ENCODE data around the gene ENO3. TPM values are rescaled to one million over a fixed set of nuclear protein-coding genes. Genes with fewer than 3 reads are reported as not detected.

Gene ENO3
- total RNA-seq, 5 donors from 2014 or later (not counting 1 experiment from before 2014, with no cell fraction given) = 31.0 to 38.4 (median 36.3) TPM

DNA sequence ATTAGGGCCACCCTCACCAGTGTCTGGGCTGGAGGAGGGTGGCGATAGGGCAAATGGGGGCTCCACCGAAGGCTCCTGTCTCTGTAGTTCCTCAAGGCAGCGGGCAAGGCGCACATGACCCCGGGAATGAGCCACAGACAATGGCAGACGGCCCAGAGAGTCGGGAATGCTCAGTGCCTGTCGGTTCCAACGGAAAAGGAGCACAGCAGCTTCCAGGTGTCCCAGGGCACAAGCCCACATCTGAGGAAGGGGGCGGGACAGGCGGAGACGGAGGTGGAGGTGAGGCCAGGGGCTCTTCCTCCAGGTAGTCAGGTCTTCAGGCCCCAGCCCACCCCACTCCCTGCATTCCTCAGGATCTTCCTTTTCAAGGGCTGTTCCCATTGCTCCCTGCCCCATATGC is 21.8 kb downstream of the ENO3 start:
- H3K27me3 Mint-ChIP-seq = no peaks in the 10 kb centered on the region
- ATAC-seq (replicated peaks in 1 of 4) (no peak), DNase-seq (no peak)
- H3K9me3 ChIP-seq = no peaks in the 10 kb centered on the region
- H3K36me3 ChIP-seq (ENCODE audit: control insufficient read depth in 2 of 2, extremely low read depth in 1 of 2, insufficient read depth in 1 of 2, low read length in 1 of 2) = peaks cover 4 to 51% of the 10 kb centered on the region in 2 donors
- no peaks in the 10 kb centered on the region for H3K9me3 Mint-ChIP-seq
- ChIA-PET CTCF (interaction anchor here in 1 of 2 donors (0.5 kb wide), 1 partner anchor 108 kb away, joined by 7 read pairs; no protein-coding TSS in a partner anchor), POLR2A (interaction anchor here in 1 of 2 donors (0.6 kb wide), 1 partner anchor 77 kb away, joined by 3 read pairs; no protein-coding TSS in a partner anchor)
- no peak overlapping the region for H3K27ac ChIP-seq (ENCODE audit: low read length)
- no peak overlapping the region for H3K4me3 Mint-ChIP-seq
- no peak overlapping the region for H3K4me3 ChIP-seq (ENCODE audit: control insufficient read depth in 1 of 2, extremely low read depth in 1 of 2, low read length in 1 of 2)
- WGBS (ENCODE audit: insufficient coverage) = 100% methylated on average over 4 of the region's 12 CpGs
- H3K27ac Mint-ChIP-seq = no peak overlapping the region
- peaks cover 7 to 22% (median 14%) of the 10 kb centered on the region in 3 donors for H3K4me1 Mint-ChIP-seq
- no peaks in the 10 kb centered on the region for H3K27me3 ChIP-seq (replicated peaks in 1 of 2; ENCODE audit: control insufficient read depth in 2 of 2, extremely low read depth in 1 of 2, insufficient read depth in 2 of 2, low read length in 1 of 2)
- peaks cover 2 to 25% of the 10 kb centered on the region in 2 experiments for H3K4me1 ChIP-seq (ENCODE audit: control insufficient read depth in 1 of 2, extremely low read depth in 1 of 2, insufficient read depth in 2 of 2, low read length in 2 of 2)
- peaks cover 35% of the 10 kb centered on the region for H3K36me3 Mint-ChIP-seq

DNA sequence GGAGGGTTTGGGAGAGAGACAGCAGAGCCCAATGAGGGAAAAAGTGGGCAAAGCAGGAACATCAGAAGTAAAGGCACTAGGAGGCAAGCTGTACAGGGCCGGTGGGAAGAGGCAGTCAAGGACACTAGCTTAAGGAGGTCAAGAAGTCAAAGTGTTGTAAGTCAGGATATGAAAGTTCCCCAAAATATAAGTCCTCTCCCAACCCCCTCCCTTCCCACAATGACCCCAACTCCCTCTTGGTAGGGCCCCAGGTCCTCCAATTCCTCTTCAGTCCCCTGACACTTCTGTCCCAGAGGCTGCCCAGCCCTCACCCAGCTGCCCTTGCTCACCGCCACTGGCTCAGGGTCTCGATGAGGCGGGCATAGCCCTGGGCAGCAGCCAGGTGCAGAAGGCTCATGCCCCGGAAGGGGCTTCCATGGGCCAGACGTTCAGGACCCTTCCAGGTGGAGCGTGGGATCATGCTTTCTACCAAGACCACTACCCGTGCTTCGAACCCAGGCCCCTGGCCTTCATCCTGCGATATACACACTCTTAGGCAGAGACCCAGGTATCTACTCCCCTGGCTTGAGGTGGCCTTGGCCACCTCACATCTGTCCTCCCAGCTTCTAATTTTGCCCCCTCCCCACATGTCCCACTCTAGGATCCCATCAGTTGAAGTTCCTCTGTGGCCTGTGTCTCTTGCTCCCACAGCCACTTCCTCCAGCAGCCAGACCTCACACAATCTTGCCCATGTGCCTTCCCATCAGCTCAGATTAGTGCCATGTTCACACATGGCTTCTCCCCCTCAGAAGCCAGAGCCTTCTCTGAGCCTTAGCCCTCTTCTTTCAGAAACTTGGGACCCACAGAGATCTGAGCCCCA is 22.6 kb downstream of the ENO3 start:
- no peak overlapping the region for H3K4me3 Mint-ChIP-seq
- H3K27ac Mint-ChIP-seq = peak overlapping the region in 1 of 2 donors; percentile 35
- no peak overlapping the region for H3K27ac ChIP-seq (ENCODE audit: low read length)
- ChIA-PET CTCF (interaction anchor here in 1 of 2 donors (0.6 kb wide), 1 partner anchor 70 kb away, joined by 9 read pairs; no protein-coding TSS in a partner anchor), POLR2A (interaction anchor here in 1 of 2 donors (0.6 kb wide), 1 partner anchor 76 kb away, joined by 3 read pairs; no protein-coding TSS in a partner anchor)
- no peaks in the 10 kb centered on the region for H3K27me3 ChIP-seq (replicated peaks in 1 of 2; ENCODE audit: control insufficient read depth in 2 of 2, extremely low read depth in 1 of 2, insufficient read depth in 2 of 2, low read length in 1 of 2)
- H3K9me3 Mint-ChIP-seq = no peaks in the 10 kb centered on the region
- peaks cover 7 to 22% (median 14%) of the 10 kb centered on the region in 3 donors for H3K4me1 Mint-ChIP-seq
- H3K27me3 Mint-ChIP-seq = no peaks in the 10 kb centered on the region
- WGBS (ENCODE audit: insufficient coverage) = 95% methylated on average over 8 of the region's 10 CpGs
- H3K36me3 Mint-ChIP-seq = peaks cover 38% of the 10 kb centered on the region
- DNase-seq = no peak
- H3K36me3 ChIP-seq (ENCODE audit: control insufficient read depth in 2 of 2, extremely low read depth in 1 of 2, insufficient read depth in 1 of 2, low read length in 1 of 2) = peaks cover 8 to 59% of the 10 kb centered on the region in 2 donors
- H3K4me3 ChIP-seq (ENCODE audit: control insufficient read depth in 1 of 2, extremely low read depth in 1 of 2, low read length in 1 of 2) = no peak overlapping the region
- H3K4me1 ChIP-seq (ENCODE audit: control insufficient read depth in 1 of 2, extremely low read depth in 1 of 2, insufficient read depth in 2 of 2, low read length in 2 of 2) = peaks cover 1 to 18% of the 10 kb centered on the region in 2 experiments
- no peak for ATAC-seq (replicated peaks in 1 of 4)
- no peaks in the 10 kb centered on the region for H3K9me3 ChIP-seq

DNA sequence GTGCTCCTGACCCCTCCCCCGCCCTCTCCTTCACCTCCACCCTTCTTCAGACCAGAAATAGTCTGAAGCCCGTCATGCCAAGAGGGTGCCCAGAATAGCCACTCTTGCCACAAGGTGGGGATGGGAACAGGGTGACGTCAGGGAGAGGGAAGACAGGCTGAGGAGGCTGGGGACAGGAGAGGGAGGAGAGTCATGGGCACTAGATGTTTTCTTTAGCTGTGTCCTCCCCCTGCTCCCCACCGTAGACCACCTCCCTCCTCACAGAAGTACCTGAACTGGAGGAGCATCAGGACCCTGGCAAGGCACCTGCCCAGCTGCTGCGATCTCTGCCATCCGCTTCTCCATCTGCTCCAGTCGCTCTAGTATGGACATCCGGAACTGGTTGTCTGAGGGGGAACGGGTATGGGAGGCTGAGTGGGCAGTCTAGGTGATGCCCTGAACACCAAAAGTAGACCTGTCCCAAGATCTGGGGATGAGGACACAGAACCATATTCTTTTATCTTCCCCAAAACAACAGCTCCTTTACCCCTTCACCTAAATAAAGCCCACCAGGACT is 23.3 kb downstream of the ENO3 start:
- Histone ChIP-seq H3K27me3 (replicated peaks in 1 of 2; ENCODE audit: control insufficient read depth in 2 of 2, extremely low read depth in 1 of 2, insufficient read depth in 2 of 2, low read length in 1 of 2) (no peaks in the 10 kb centered on the region), H3K4me1 (ENCODE audit: control insufficient read depth in 1 of 2, extremely low read depth in 1 of 2, insufficient read depth in 2 of 2, low read length in 2 of 2) (peaks cover 0 to 11% of the 10 kb centered on the region in 2 experiments), H3K4me3 (ENCODE audit: control insufficient read depth in 1 of 2, extremely low read depth in 1 of 2, low read length in 1 of 2) (no peak overlapping the region), H3K36me3 (ENCODE audit: control insufficient read depth in 2 of 2, extremely low read depth in 1 of 2, insufficient read depth in 1 of 2, low read length in 1 of 2) (peaks cover 14 to 65% of the 10 kb centered on the region in 2 donors), H3K9me3 (no peaks in the 10 kb centered on the region), H3K27ac (ENCODE audit: low read length) (no peak overlapping the region)
- H3K4me1 Mint-ChIP-seq = peaks cover 7 to 17% (median 15%) of the 10 kb centered on the region in 3 donors
- H3K27ac Mint-ChIP-seq = peak overlapping the region in 1 of 2 donors; percentile 61
- ChIA-PET POLR2A (no interaction called here), CTCF (interaction anchor here in 1 of 2 donors (0.6 to 0.7 kb wide), 2 partner anchors 16 to 124 kb away, joined by 3 to 4 read pairs; no protein-coding TSS in a partner anchor)
- WGBS (ENCODE audit: insufficient coverage) = 100% methylated on average over 2 of the region's 9 CpGs
- ATAC-seq (replicated peaks in 1 of 4) (no peak), DNase-seq (no peak)
- no peak overlapping the region for H3K4me3 Mint-ChIP-seq
- H3K36me3 Mint-ChIP-seq = peaks cover 38% of the 10 kb centered on the region
- no peaks in the 10 kb centered on the region for H3K9me3 Mint-ChIP-seq
- no peaks in the 10 kb centered on the region for H3K27me3 Mint-ChIP-seq

DNA sequence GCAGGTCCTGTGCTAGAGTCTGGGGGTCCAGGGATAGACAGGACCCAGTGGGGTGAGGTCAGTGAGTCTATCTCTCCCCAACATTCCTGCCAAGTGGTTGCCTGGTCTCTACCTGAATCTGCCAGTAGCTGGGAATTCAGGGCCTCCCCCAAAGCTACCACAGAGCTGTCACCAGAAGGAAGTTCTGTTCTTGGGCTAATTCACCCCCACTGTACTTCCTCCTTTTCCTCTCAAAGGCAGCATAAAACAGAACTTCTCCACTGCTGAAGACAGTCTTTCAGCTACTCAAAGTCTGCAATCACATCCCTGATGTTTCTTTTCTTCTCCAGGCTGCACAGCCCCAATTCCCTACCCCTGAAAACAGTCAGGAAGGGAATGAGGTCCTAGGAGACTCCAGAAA is 27.8 kb downstream of the ENO3 start:
- Histone ChIP-seq H3K9me3 (no peaks in the 10 kb centered on the region), H3K27ac (ENCODE audit: low read length) (no peak overlapping the region), H3K27me3 (replicated peaks in 1 of 2; ENCODE audit: control insufficient read depth in 2 of 2, extremely low read depth in 1 of 2, insufficient read depth in 2 of 2, low read length in 1 of 2) (no peaks in the 10 kb centered on the region), H3K4me1 (ENCODE audit: control insufficient read depth in 1 of 2, extremely low read depth in 1 of 2, insufficient read depth in 2 of 2, low read length in 2 of 2) (peaks cover 8 to 12% of the 10 kb centered on the region in 2 experiments), H3K4me3 (ENCODE audit: control insufficient read depth in 1 of 2, extremely low read depth in 1 of 2, low read length in 1 of 2) (no peak overlapping the region), H3K36me3 (ENCODE audit: control insufficient read depth in 2 of 2, extremely low read depth in 1 of 2, insufficient read depth in 1 of 2, low read length in 1 of 2) (peaks cover 10 to 67% of the 10 kb centered on the region in 2 donors)
- ChIA-PET CTCF (interaction anchor here in 1 of 2 donors (0.6 kb wide), 1 partner anchor 839 kb away, joined by 3 read pairs; no protein-coding TSS in a partner anchor), POLR2A (interaction anchor here (0.5 to 0.6 kb wide), 2 partner anchors 83 kb away, joined by 5 read pairs; no protein-coding TSS in a partner anchor)
- Mint-ChIP-seq H3K9me3 (no peaks in the 10 kb centered on the region), H3K27ac (no peak overlapping the region), H3K4me1 (peaks cover 10 to 29% (median 23%) of the 10 kb centered on the region in 3 donors), H3K4me3 (no peak overlapping the region), H3K27me3 (no peaks in the 10 kb centered on the region), H3K36me3 (peaks cover 43% of the 10 kb centered on the region)
- DNase-seq = no peak
- ATAC-seq (replicated peaks in 1 of 4) = no peak

DNA sequence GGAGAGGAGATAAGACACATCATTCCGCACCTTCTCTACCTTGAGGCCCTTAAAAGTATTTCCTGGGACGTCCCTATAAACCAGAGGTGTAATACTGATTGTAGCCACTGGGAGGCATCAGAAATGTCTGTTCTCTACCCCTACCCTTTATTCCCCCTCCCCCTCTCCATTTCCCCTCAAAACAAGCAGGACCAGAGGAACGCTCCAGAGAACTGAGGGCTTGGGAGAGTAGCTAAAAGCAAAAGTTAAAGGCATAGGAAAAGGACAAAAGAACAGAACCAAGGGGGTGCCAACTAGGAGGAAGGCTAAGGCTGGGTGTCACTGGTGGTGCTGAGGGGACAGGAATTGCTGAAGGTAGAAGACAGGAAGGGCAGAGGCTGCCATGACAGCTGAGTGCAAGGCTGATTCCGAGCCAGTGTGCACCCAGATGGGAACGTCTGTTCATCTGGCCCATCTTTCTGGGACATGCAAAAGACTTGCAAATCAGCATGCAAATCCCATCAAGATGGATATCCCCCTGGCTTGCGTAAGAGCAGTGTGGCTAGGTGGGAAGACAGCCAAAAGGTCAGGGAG is 29.8 kb downstream of the ENO3 start:
- peaks cover 8 to 12% of the 10 kb centered on the region in 2 experiments for H3K4me1 ChIP-seq (ENCODE audit: control insufficient read depth in 1 of 2, extremely low read depth in 1 of 2, insufficient read depth in 2 of 2, low read length in 2 of 2)
- Mint-ChIP-seq H3K4me3 (peak overlapping the region in 1 of 3 donors; percentile 10), H3K27ac (peak overlapping the region; percentile 80), H3K36me3 (peaks cover 30% of the 10 kb centered on the region), H3K9me3 (no peaks in the 10 kb centered on the region), H3K27me3 (no peaks in the 10 kb centered on the region), H3K4me1 (peaks cover 17 to 31% (median 20%) of the 10 kb centered on the region in 3 donors)
- no peaks in the 10 kb centered on the region for H3K9me3 ChIP-seq
- ChIA-PET POLR2A (no interaction called here), CTCF (interaction anchor here (0.5 to 1.7 kb wide), 6 partner anchors 10 to 304 kb away, joined by 3 to 7 read pairs (median 3); partner anchors contain the start of gene SPAG7 (in 1 of the 2))
- DNase-seq = peak in 17 of 35 experiments; percentile 14 to 83 (median 41)
- ATAC-seq (replicated peaks in 1 of 4) = peak; percentile 83 to 88 (median 85)
- no peak overlapping the region for H3K4me3 ChIP-seq (ENCODE audit: control insufficient read depth in 1 of 2, extremely low read depth in 1 of 2, low read length in 1 of 2)
- no CpG with 5 or more reads among the region's 6 CpGs for WGBS (ENCODE audit: insufficient coverage)
- H3K27me3 ChIP-seq (replicated peaks in 1 of 2; ENCODE audit: control insufficient read depth in 2 of 2, extremely low read depth in 1 of 2, insufficient read depth in 2 of 2, low read length in 1 of 2) = no peaks in the 10 kb centered on the region
- peaks cover 10 to 60% of the 10 kb centered on the region in 2 donors for H3K36me3 ChIP-seq (ENCODE audit: control insufficient read depth in 2 of 2, extremely low read depth in 1 of 2, insufficient read depth in 1 of 2, low read length in 1 of 2)
- no peak overlapping the region for H3K27ac ChIP-seq (ENCODE audit: low read length)

DNA sequence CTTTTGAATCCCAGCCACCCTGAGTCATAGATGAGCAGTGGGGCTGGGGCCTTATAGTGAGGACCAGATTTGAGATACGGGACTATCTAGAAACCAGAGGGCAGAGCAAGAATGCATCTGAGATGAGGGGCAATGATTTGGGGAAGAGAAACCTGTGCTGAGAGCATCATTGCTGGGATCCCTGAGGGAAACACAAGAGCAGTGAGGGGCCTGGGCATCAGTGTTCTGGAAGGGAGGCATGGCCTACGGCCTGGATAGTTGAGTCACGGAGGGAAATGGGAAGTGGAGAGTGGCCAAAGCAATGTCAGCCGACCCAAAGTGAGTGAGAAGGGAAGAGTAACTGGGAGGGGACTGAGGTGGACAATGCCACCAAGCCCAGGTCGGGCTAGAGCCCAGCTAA is 31.4 kb downstream of the ENO3 start:
- Histone ChIP-seq H3K27ac (ENCODE audit: low read length) (no peak overlapping the region), H3K27me3 (replicated peaks in 1 of 2; ENCODE audit: control insufficient read depth in 2 of 2, extremely low read depth in 1 of 2, insufficient read depth in 2 of 2, low read length in 1 of 2) (no peaks in the 10 kb centered on the region), H3K4me1 (ENCODE audit: control insufficient read depth in 1 of 2, extremely low read depth in 1 of 2, insufficient read depth in 2 of 2, low read length in 2 of 2) (peaks cover 8 to 23% of the 10 kb centered on the region in 2 experiments), H3K9me3 (no peaks in the 10 kb centered on the region), H3K36me3 (ENCODE audit: control insufficient read depth in 2 of 2, extremely low read depth in 1 of 2, insufficient read depth in 1 of 2, low read length in 1 of 2) (peaks cover 10 to 47% of the 10 kb centered on the region in 2 donors), H3K4me3 (ENCODE audit: control insufficient read depth in 1 of 2, extremely low read depth in 1 of 2, low read length in 1 of 2) (no peak overlapping the region)
- no peak for ATAC-seq (replicated peaks in 1 of 4)
- ChIA-PET CTCF (no interaction called here), POLR2A (no interaction called here)
- DNase-seq = no peak
- peaks cover 27% of the 10 kb centered on the region for H3K36me3 Mint-ChIP-seq
- peak overlapping the region in 1 of 2 donors; percentile 46 for H3K27ac Mint-ChIP-seq
- H3K9me3 Mint-ChIP-seq = no peaks in the 10 kb centered on the region
- WGBS (ENCODE audit: insufficient coverage) = 90% methylated on average over 5 of the region's 5 CpGs
- H3K4me3 Mint-ChIP-seq = no peak overlapping the region
- H3K27me3 Mint-ChIP-seq = no peaks in the 10 kb centered on the region
- H3K4me1 Mint-ChIP-seq = peaks cover 28 to 41% (median 30%) of the 10 kb centered on the region in 3 donors

Data from T-cell (primary cell).